ENCODE data around the gene CSNK1E.

DNA sequence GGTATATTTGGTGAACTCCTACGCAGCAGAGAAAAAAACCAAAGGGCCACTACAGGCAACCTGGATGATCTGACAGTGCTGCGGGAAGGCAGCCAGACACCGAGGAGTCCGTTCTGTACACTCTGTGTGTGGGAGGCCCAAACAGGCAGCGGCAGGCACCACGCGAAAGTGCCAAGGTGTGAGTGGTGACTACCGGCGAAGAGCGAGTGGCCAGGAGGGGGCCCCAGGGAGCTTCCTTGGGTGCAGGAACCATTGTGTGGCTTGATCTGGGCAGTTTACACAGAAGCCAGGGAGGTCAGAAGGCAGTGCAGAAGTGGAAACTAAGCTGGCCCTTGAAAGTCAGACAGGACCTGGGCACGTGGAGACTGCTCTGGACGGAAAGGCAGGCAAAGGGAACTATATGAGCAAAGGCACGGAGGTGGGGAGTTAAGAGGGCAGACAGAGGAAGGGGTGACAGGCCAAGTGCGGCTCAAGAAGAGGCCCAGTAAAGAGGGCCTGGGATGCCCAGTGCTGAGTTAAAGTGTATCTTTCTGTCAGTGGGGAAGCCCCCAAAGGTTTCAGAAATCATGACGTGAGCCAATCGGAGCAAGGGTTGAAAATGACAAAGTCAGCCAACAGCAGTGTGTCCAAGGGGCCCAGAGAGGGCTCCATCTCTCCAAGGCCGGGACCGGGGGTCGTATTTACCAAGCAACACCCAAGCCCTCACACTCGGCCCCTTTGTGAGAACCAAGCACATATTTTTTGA, 55.0 kb downstream of the CSNK1E start:
- TF ChIP-seq, protein P1, sequence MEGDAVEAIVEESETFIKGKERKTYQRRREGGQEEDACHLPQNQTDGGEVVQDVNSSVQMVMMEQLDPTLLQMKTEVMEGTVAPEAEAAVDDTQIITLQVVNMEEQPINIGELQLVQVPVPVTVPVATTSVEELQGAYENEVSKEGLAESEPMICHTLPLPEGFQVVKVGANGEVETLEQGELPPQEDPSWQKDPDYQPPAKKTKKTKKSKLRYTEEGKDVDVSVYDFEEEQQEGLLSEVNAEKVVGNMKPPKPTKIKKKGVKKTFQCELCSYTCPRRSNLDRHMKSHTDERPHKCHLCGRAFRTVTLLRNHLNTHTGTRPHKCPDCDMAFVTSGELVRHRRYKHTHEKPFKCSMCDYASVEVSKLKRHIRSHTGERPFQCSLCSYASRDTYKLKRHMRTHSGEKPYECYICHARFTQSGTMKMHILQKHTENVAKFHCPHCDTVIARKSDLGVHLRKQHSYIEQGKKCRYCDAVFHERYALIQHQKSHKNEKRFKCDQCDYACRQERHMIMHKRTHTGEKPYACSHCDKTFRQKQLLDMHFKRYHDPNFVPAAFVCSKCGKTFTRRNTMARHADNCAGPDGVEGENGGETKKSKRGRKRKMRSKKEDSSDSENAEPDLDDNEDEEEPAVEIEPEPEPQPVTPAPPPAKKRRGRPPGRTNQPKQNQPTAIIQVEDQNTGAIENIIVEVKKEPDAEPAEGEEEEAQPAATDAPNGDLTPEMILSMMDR (IDR thresholded peaks at IDR 0.05; ENCODE audit: low read depth, low read length): peak; percentile 72
- TF ChIP-seq, protein P2, sequence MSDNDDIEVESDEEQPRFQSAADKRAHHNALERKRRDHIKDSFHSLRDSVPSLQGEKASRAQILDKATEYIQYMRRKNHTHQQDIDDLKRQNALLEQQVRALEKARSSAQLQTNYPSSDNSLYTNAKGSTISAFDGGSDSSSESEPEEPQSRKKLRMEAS (IDR thresholded peaks at IDR 0.05; ENCODE audit: low read depth, low read length): no peak
- no peak for TF ChIP-seq POLR2A (IDR thresholded peaks at IDR 0.05; ENCODE audit: extremely low read depth, insufficient read length)
